ENCODE data around the gene ADGRB2.

The ADGRB2 gene

GRCh38 chr1:31703431-31704270, 60.5 kb downstream of the ADGRB2 start, which contains the start of gene COL16A1:
Gene COL16A1 (minus strand): TSS chr1:31704017. CDS start chr1:31702193, 1,824 bp downstream.
- Histone ChIP-seq H3K27me3 (peaks cover 78% of the 10 kb centered on the region), H3K4me3 (ENCODE audit: low read depth in 1 of 2, low read length in 1 of 2) (no peak within 1 kb of the TSS), H3K27ac (no peak within 1 kb of the TSS), H3K4me1 (ENCODE audit: control insufficient read depth in 1 of 2, insufficient read depth in 1 of 2, low read depth in 1 of 2, low read length in 1 of 2) (no peaks in the 10 kb centered on the region), H3K36me3 (no peaks in the 10 kb centered on the region), H3K9me3 (no peaks in the 10 kb centered on the region)
- TF ChIP-seq, protein P1, sequence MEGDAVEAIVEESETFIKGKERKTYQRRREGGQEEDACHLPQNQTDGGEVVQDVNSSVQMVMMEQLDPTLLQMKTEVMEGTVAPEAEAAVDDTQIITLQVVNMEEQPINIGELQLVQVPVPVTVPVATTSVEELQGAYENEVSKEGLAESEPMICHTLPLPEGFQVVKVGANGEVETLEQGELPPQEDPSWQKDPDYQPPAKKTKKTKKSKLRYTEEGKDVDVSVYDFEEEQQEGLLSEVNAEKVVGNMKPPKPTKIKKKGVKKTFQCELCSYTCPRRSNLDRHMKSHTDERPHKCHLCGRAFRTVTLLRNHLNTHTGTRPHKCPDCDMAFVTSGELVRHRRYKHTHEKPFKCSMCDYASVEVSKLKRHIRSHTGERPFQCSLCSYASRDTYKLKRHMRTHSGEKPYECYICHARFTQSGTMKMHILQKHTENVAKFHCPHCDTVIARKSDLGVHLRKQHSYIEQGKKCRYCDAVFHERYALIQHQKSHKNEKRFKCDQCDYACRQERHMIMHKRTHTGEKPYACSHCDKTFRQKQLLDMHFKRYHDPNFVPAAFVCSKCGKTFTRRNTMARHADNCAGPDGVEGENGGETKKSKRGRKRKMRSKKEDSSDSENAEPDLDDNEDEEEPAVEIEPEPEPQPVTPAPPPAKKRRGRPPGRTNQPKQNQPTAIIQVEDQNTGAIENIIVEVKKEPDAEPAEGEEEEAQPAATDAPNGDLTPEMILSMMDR (IDR thresholded peaks at IDR 0.05), result no peak

DNA sequence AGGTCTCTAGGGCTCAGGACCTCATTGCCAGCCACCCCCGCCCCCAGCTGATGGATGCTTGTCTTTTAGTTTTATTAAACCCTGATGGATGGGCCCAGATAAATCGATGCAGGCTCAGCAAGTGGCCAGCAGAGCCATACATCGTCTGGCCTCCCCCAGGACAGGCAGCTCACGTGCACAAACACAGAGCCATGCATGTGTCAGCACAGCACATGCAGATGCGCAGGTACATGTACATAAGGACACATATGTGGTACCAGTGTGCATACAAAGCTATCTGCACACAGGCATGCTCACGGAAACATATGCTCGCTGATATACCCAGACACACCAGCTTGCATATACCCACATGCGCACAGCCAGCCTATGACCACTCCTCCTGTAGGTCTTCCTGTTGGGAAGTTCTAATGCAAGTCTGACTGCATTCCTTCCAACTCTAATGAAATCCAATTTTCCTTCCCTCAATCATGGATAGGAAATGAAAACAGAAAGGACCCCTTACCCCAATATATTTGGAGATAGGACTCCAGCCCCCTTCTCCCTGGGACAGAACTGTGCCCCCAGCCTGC, 61.2 kb downstream of the ADGRB2 start:
- TF ChIP-seq, protein P1 (IDR thresholded peaks at IDR 0.05), result no peak
- no peaks in the 10 kb centered on the region for H3K36me3 ChIP-seq
- H3K4me1 ChIP-seq (ENCODE audit: control insufficient read depth in 1 of 2, insufficient read depth in 1 of 2, low read depth in 1 of 2, low read length in 1 of 2), result no peaks in the 10 kb centered on the region
- H3K4me3 ChIP-seq (ENCODE audit: low read depth in 1 of 2, low read length in 1 of 2), result no peak overlapping the region
- peaks cover 71% of the 10 kb centered on the region for H3K27me3 ChIP-seq
- H3K27ac ChIP-seq, result no peak overlapping the region
- no peaks in the 10 kb centered on the region for H3K9me3 ChIP-seq

DNA sequence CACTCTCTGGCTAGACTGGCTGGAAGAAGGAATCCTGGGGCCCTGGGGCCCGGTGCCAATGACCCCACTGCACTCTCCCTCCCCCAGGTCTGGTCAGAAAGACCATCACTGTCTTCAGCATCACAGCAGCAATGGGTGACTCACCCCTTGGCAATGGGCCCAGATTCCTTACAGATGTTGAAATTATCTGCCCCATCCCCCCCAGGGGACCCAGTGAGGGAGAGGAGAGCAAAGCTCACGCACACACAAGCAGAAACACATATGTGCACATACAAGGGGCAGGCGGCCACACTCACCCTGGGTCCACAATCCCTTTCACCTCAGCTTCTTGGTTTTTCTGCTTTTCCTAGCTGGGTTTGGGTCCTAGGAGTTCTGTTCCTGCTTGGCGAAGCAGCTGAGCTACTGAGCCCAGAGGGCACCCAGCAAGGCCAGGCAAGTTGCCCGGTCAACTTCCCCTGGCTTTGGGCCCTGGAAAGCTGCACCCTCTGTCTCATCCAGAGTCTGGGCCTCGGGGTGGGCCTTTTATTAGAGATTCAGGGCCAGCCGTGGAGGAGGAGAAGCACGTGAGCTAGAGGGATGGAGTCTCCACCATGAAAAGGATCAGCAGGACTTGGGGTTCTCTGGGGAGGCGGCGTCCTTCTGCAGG, 62.9 kb downstream of the ADGRB2 start:
- H3K27ac ChIP-seq, result no peak overlapping the region
- TF ChIP-seq, protein P1 (IDR thresholded peaks at IDR 0.05), result no peak
- peaks cover 55% of the 10 kb centered on the region for H3K27me3 ChIP-seq
- no peaks in the 10 kb centered on the region for H3K4me1 ChIP-seq (ENCODE audit: control insufficient read depth in 1 of 2, insufficient read depth in 1 of 2, low read depth in 1 of 2, low read length in 1 of 2)
- no peaks in the 10 kb centered on the region for H3K36me3 ChIP-seq
- no peak overlapping the region for H3K4me3 ChIP-seq (ENCODE audit: low read depth in 1 of 2, low read length in 1 of 2)
- no peaks in the 10 kb centered on the region for H3K9me3 ChIP-seq

GRCh38 chr1:31700468-31701090, 63.6 kb downstream of the ADGRB2 start:
- H3K27me3 ChIP-seq, result peaks cover 48% of the 10 kb centered on the region
- TF ChIP-seq, protein P1 (IDR thresholded peaks at IDR 0.05), result no peak
- no peaks in the 10 kb centered on the region for H3K4me1 ChIP-seq (ENCODE audit: control insufficient read depth in 1 of 2, insufficient read depth in 1 of 2, low read depth in 1 of 2, low read length in 1 of 2)
- H3K27ac ChIP-seq, result no peak overlapping the region
- H3K36me3 ChIP-seq, result no peaks in the 10 kb centered on the region
- H3K4me3 ChIP-seq (ENCODE audit: low read depth in 1 of 2, low read length in 1 of 2), result no peak overlapping the region
- H3K9me3 ChIP-seq, result no peaks in the 10 kb centered on the region

- H3K27me3 ChIP-seq, result peaks cover 37% of the 10 kb centered on the region
- H3K4me1 ChIP-seq (ENCODE audit: control insufficient read depth in 1 of 2, insufficient read depth in 1 of 2, low read depth in 1 of 2, low read length in 1 of 2), result no peaks in the 10 kb centered on the region
- no peaks in the 10 kb centered on the region for H3K9me3 ChIP-seq
- no peak overlapping the region for H3K27ac ChIP-seq
- no peaks in the 10 kb centered on the region for H3K36me3 ChIP-seq
- TF ChIP-seq, protein P1 (IDR thresholded peaks at IDR 0.05), result no peak
- H3K4me3 ChIP-seq (ENCODE audit: low read depth in 1 of 2, low read length in 1 of 2), result no peak overlapping the region
These were observed 64.7 kb downstream of the ADGRB2 start for GRCh38 chr1:31699341-31699891.

Measured in neutrophil (primary cell).